HG03520 (cell line): ENCODE results near the gene PCID2.

ENCODE experiments used
- ATAC-seq: cut with Tn5 transposase; IDR thresholded peaks from one replicate; pipeline ENCODE4 v1.9.1; 2021; ENCODE audit warnings: mild to moderate bottlenecking, moderate library complexity; ENCODE audit not compliant: unreplicated experiment

The PCID2 gene

GRCh38 chr13:113151745-113152690, 56.5 kb downstream of the PCID2 start:
- no peak for ATAC-seq

- no peak for ATAC-seq
Observed at GRCh38 chr13:113150550-113151365, 57.7 kb downstream of the PCID2 start.

- no peak for ATAC-seq
Observed at GRCh38 chr13:113149711-113150549, 58.5 kb downstream of the PCID2 start.

GRCh38 chr13:113148940-113149503, 59.4 kb downstream of the PCID2 start:
- no peak for ATAC-seq

GRCh38 chr13:113148407-113148806, 60.1 kb downstream of the PCID2 start:
- no peak for ATAC-seq

- ATAC-seq: no peak
Observed at GRCh38 chr13:113147206-113147605, 61.3 kb downstream of the PCID2 start.

- no peak for ATAC-seq
Observed at GRCh38 chr13:113146750-113147149, 61.7 kb downstream of the PCID2 start.

GRCh38 chr13:113145911-113146598, 62.4 kb downstream of the PCID2 start:
- no peak for ATAC-seq

GRCh38 chr13:113145496-113145895, 63.0 kb downstream of the PCID2 start:
- no peak for ATAC-seq

- no peak for ATAC-seq
Observed at GRCh38 chr13:113144255-113144629, 64.2 kb downstream of the PCID2 start.

GRCh38 chr13:113143466-113144254, 64.8 kb downstream of the PCID2 start:
- ATAC-seq: no peak

GRCh38 chr13:113142876-113143275, 65.6 kb downstream of the PCID2 start:
- ATAC-seq: no peak

- no peak for ATAC-seq
Observed at GRCh38 chr13:113141601-113141970, 66.9 kb downstream of the PCID2 start.

- no peak for ATAC-seq
Observed at GRCh38 chr13:113140677-113141600, 67.5 kb downstream of the PCID2 start.

- no peak for ATAC-seq
Observed at GRCh38 chr13:113139577-113139976, 68.9 kb downstream of the PCID2 start.

- no peak for ATAC-seq
Observed at GRCh38 chr13:113138792-113139551, 69.5 kb downstream of the PCID2 start.

- no peak for ATAC-seq
Observed at GRCh38 chr13:113137691-113138298, 70.7 kb downstream of the PCID2 start.
